ENCODE data around the gene MIEF2.

DNA sequence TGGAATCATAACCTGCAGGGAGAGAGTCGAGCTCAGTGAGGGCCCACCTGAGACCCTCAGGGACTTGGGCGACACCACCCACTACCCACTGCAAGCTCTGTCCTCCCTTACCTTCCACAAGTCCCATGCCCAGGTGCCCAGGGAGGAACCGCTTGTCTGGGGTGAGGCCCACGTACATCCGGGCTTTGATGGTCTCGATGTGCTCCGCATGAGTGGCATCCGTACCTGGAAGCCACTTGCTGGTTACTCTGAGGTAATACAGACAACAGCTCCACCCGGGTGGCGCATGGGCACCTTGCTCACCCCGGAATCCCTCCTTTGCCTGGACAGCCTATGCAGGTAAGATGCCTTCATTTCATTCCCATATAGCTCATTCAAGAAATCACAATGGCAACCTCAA, 24.8 kb downstream of the MIEF2 start:
- TF ChIP-seq POLR2A (IDR thresholded peaks at IDR 0.05), result no peak
- TF ChIP-seq, protein P1, sequence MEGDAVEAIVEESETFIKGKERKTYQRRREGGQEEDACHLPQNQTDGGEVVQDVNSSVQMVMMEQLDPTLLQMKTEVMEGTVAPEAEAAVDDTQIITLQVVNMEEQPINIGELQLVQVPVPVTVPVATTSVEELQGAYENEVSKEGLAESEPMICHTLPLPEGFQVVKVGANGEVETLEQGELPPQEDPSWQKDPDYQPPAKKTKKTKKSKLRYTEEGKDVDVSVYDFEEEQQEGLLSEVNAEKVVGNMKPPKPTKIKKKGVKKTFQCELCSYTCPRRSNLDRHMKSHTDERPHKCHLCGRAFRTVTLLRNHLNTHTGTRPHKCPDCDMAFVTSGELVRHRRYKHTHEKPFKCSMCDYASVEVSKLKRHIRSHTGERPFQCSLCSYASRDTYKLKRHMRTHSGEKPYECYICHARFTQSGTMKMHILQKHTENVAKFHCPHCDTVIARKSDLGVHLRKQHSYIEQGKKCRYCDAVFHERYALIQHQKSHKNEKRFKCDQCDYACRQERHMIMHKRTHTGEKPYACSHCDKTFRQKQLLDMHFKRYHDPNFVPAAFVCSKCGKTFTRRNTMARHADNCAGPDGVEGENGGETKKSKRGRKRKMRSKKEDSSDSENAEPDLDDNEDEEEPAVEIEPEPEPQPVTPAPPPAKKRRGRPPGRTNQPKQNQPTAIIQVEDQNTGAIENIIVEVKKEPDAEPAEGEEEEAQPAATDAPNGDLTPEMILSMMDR (IDR thresholded peaks at IDR 0.05), result no peak
